Stimulated activated CD4-positive, alpha-beta T cell treated with anti-CD3 and anti-CD28 coated beads, Interleukin-2, amount 100 ng/mL, for 4 hours (primary cell): ENCODE data around the gene HOXA10.

ENCODE experiments used
- DNase-seq: peaks from one replicate; pipeline ENCODE4 v3.0.0-alpha.2; 2020; ENCODE audit warnings: low read depth

The HOXA10 gene

DNA sequence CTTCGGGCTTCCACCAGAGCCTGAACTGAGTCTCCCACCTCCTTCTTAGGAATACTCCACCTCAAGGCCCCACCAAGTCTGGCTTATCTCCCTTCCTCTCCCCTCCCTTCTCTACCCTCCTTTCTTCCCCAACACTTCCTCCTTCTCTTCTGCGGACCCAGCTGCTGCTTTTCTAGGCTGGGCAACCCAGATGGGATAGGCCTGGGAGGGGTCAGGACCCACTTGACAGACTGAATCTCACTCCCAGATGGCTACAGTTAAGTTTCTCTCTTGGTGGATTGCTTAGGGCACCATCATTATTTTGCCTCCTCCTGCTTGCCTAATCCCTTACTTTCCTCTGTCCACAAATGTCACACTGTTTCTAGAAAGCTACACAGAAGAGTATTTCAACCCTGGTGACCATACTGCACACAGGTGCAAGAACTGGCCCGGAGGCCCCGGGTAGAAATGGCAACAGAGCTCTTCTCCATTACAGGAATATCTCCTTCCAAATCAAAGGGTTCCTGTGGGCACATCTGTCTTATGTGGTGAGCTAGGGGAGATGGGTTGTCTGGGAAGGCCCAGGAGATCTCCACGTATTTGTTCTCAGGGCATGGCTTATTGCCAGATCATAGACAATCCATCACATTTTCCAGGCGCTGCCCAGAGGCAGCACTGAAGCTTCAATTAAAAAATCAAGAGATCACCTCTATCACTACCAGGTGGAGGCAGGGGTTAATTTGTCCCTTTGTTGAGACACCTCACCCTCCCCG is 16.1 kb upstream of the HOXA10 start:
- DNase-seq, result no peak

DNA sequence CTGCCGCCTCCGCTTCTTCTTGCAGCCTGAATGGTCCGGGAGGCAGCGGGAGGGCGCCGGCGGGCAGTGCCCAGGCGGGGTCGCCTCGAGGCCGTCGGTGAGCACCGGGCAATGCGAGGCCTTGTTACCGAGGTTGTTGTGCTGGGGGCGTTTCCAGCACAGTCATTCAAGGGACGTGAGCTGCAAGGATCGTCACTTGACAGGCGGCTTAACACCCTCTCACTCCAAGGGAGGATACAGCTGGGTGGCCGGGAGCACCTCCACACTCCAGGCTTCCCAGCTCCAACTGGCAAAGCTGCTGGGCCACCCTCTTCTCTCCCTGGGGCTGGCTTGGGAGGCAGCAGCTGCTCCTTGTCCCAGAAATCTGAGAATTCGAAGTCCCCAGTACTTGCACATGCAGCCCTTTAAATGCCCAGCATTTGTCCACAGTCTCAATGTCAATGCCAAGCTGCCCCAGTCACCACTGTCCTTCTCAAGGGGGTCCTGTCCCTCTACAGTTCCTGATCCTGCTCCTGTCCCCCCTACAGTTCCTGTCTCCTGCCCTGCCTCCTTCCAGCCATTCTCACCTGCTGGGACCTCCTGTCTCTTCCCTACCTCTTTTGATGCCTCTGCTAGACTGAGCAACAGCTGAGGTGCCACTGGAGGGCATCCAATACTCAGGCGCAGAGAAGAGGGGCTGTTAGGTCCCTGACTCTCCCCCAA is 15.3 kb upstream of the HOXA10 start:
- no peak for DNase-seq

DNA sequence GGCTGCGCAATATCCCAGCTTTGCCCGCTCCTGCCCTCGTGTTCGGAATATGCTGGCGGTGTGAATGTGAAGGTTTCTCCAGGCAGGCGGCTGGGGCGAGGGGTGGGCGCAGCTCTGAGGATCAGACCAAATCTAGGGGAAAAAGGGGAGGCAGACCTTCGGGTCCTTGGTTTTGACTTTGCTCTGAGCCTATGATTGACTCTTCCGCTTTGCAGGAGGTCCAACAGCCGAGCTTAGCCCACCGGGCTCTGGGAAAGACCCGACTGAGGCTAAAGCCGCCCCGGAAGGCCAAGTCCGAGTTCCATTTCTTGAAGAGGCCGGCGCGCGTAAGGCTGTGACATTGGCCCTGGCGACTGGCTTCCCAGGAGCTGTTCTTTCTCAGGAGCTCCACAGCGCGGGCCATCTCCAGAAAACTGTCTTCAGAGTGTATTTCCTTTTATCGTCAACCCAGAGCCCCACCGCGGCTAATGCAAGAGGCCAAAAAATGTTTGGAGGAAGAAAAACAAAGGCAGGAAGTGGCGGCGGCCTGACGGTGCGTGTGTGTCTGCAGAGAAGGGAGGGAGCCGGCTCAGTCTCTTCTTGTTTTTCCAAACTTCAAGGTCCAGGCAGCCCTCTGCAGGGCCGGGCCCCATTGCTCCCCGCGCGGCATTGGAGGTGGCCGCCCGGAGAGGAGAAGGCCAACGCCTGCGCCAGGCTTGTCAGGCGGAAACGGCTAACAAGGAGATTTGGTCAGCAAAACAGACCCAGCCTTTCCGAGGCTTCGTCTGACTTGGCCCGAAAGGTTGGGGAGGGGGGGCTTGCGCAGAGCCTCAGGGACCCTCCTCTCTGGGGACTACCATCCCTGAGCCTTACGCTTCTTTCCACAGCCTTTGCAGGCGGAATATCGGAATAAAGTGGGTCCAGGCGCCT is 14.5 kb upstream of the HOXA10 start:
- no peak for DNase-seq

DNA sequence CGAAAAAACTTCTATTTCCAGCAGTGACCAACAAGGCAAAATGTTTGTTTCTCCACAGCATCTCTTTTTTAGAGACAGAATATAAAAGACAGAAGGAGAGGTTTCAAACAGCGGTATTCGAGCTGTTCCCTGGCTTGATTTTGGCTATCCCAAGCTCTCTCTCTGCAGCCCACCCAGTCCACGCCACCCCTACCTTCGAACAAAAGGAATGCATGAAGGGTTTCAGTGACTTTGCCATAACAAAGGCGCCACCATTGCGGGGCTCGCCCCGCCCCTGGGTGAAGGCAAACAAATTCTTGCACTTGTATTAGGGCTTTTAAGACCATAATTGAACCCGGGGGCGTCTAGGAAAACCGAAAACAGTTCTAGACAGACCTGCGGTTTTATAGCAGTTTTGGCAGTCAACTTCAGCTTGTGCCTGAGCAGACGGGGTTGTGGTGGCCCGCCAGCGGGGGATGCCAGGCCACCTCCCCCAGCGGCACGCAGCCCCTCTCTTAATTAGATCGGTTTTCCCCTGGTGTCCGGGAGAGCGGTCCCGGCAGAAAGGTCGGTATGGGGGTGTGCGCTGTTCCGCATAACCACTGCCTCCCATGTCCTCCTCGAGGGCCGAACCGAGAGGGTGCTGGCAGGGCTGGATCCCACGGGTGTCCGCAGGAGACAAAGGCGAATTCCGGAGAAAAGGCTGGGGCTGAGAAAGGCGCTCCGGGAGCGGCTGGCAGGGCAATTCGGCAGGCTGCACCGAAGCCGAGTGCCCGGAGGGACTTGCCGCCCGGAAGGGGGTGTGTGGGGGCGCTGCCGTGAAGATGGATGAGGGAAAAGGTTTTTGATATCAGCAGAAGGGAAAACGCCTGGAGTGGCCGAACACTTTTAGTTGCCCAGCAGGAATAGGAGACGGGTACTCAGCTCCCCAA is 13.6 kb upstream of the HOXA10 start:
- no peak for DNase-seq

DNA sequence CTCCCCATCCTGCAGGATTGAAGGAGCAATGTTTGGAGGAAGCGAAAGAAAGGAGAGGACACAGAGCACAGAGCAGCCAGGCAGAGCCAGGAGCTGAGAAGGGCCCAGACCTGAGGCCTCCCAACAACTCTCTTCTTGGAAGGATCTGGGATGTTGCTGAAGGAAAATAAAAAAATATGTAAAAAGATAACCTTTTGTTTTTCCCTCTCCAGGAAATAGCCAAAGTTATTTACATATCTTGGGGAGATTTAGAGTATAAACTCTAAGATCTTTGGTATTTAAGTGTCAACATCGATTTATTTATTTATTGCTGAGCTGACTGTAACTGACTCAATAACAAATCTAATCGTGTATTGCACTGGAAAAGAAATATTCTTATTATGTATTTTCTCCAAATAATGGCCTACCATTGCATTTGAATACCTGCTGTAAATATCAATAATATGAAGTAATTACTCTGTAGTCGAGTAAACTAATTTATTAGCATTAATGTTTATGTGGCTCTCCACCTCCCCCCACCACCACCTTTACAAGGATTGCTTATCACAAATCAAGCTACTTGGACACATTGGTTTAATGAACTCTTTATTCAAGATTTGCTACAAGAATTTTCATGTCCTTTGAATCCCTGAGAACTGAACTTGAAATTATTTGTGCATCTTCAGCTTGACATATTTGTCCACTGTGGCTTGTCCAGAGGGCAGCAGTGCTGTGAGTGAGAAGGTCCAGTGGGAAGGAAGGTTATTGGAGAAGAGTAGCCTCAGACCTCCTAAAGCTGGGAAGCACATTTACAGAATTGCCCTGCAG is 12.8 kb upstream of the HOXA10 start:
- DNase-seq, result no peak

DNA sequence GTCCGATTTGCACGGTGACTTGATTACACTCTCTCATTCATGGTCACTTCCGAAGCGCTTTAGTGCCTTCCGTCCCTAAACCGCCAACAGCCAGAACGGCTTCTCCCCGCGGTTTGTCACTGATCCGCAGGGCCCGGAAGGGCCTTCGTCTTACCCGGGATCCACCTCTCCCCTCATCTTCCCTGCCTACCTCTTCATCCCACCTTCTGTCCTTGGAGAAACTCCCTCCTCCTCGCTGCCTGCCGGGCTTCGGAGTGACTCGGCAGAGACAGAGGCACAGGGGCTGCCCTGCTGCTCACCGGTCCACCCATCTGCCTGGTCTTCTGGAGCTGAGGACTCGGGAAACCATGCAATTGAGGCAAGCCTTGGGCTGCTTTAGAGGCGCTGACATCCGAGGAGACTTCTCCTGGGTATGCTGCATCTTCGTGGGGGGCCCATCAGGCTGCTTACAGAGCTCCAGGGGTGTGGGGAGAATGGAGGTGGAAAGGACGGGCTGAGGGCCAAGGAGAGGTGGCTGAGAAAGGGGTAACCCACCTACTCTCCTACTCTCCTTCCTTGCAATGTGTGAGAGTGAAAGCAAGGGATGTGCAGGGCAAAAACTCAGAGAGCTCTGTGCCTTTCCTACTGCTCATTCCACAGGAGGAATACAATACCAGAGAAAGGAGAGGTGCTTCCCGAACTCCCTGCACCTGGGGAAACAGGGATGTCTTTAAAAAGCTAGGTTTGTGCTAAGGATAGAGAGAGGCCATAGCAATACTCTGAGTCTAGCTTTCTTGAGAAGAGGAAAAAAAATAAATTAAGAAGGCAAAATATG is 11.9 kb upstream of the HOXA10 start:
- no peak for DNase-seq

DNA sequence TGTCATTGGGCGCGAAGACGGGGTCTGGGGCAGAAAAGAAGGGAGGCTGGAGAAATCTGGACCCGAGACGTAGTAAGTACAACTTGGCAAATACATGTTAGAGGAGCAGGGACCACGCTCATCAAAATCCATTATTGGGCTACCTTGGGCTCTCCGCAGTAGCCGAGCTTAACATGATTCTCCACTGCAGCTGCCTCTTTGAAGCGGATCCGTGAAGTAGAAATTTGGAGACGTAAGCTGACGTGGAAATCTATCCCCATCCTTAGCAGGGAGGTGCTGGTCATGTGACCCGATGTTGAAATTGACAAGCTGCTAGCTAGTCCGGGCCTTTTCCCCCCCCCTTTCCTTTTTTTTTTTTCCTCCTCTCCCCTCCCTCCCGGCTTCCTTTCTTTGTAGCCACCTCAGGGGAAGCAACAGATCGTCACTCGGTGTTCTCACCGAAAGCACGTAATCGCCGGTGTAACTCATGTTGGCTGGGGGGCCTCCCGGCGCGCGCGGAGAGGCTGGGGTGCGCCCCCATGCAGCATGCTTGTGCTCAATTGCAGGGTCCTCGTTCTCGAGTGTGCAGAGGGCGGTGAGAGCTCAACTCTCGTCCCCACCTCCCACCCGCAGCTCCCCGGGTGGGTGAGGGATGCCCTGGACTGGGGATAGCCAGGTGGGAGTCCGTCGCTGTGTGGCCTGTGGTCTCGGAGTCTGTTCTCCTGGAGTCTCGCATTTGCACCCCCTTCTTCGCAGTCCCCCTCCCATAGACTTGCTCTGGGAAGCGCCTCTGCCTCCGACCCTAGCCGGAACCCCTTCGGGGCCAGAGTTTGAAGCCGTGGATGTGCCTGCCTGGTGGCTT is 11.1 kb upstream of the HOXA10 start, which contains the start of gene HOXA11:
HOXA11 (minus strand) TSS at position 220 of the 841 bp plus-strand sequence; CDS start at position 132, 88 bp downstream.
- DNase-seq, result no peak

DNA sequence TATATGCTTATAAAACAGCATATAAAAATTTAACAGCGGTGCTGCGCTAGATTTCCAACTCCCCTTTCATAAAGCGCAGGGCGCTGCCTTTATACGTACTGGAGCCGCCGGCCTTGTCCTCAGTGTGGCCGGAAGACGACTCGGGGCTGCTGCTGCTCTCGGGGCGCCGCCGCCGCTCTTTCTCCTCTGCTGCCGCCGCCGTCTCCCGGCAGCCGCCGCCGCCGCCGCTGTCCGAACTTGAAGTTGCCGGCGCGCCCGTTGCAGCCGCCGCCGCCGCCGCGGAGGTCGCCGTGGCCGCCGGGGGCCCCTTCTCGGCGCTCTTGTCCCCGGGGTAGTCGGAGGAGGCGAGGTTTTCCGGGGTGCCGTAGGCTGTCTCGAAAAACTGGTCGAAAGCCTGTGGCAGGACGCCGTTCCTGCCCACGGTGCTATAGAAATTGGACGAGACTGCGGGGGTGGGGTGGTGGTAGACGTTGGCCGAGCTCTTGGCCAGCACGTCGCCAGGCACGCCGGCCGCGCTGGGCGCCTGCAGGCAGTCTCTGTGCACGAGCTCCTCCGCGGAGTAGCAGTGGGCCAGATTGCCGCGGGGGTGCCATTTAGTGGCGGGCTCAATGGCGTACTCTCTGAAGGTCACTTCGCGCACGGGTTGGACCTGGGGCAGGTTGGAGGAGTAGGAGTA is 10.4 kb upstream of the HOXA10 start:
- no peak for DNase-seq

DNA sequence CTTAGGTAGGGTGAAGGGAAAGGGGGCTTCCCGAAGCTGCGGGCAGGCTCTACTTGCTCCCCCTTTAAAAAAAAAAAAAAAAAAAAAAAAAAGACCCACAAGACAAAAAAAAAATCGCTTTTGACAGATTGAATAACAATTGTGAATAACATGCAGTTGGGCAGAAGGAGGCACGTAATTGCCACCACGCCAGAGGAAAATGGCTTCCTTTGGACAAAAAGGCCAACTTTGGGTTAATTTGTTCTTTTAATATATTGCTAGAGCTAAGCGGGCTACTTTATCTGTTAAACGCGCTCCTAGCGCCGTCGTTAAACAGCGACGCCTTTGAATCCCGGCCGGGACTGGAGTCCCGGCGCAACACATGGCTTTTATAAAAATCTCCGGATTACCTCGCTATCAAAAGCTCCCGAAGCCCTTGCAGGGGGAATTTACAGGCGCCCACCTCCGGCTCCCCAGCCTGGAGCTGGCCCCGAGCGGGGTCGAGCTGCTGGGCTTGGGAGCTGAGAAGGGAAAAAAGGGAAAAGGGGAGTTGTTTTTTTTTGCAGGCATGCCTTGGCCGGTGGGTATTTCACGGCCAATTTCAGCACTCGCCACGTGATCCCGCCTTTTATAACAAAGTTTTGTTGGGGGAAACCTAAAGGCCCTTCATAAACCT is 9.7 kb upstream of the HOXA10 start:
- DNase-seq, result no peak

DNA sequence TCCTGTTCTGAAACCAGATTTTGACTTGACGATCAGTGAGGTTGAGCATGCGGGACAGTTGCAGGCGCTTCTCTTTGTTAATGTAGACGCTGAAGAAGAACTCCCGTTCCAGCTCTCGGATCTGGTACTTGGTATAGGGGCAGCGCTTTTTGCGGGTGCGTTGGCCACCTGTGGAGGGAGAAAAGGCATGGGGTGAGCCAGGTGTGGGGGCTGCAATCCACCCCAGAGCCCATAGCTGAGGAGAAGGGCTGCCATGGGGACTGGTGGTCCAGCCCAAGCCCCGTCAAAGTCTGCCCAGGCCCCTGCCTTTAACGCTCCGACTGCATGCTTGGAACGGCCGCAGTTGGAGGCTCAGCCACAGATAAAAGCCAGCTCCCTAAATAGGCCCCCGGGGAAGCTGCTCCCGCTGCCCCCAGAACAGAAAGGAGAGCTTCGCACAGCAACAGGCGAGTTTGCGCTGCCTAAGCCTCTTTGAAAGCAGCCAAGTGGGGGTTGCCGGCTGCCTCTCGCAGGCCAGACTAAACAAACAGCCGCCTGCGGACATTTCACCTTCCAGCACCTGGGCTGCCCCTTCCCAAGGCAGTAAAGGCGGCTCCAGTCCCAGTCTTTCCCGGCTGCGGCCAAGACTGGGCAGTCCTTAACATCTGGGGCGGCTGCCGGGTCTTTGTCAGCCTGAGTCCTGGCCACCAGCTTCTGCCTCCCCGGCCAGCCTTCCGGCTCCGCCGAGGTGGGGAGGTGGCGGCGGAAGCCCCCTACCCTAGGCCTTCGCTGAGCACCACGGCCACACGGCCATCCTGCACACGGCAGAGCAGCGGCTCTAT is 9.0 kb upstream of the HOXA10 start:
- DNase-seq, result no peak

DNA sequence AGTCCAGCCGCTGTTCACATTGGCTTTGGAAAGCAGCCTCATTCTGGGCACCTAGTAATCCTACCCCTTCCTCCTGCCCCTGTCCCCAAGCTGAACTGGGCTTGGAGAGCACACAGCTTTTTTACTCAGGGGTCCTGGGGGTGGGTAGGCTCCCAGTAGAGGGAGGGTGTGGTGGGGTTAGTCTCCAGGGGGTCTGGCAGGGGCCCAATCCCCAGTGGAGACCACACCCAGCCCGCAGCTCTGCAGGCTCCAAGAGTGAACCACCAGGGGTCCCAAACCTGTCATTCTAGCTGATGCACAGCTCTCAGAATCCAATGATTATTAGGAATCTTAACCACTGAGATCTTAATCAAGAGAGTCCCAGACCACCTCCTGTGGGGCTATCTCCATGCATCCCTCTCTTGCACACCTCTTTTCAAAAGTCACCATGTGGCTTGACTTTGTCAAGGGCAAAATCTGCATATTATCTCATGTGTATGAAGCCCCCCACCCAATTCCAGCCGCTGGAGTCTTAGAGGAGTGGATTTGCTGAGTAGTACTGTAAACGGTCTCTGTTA is 8.2 kb upstream of the HOXA10 start:
- DNase-seq, result no peak

DNA sequence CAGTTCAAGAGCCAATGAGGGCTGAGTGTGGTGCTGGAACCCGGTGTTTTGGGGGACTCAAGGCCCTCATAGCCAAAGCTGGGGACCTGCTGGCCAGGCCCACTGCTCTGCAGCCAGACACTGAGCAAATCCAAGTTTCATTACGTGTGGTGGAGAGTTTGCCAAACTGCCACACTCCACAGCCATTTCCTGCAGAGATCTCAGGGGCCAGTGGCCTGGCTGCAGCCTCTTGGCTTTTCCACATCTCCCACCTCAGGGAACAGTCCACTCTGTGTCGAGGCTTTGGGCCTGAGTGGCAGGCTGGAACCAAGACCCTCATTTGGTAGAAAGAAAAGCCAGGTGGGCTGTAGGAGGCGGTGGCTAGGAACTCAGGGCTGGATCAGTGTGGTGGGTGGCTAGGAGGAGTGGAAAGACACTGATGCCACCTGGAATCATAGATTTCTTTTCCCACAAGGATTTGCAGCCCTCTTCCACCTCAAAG is 7.7 kb upstream of the HOXA10 start:
- DNase-seq, result no peak

DNA sequence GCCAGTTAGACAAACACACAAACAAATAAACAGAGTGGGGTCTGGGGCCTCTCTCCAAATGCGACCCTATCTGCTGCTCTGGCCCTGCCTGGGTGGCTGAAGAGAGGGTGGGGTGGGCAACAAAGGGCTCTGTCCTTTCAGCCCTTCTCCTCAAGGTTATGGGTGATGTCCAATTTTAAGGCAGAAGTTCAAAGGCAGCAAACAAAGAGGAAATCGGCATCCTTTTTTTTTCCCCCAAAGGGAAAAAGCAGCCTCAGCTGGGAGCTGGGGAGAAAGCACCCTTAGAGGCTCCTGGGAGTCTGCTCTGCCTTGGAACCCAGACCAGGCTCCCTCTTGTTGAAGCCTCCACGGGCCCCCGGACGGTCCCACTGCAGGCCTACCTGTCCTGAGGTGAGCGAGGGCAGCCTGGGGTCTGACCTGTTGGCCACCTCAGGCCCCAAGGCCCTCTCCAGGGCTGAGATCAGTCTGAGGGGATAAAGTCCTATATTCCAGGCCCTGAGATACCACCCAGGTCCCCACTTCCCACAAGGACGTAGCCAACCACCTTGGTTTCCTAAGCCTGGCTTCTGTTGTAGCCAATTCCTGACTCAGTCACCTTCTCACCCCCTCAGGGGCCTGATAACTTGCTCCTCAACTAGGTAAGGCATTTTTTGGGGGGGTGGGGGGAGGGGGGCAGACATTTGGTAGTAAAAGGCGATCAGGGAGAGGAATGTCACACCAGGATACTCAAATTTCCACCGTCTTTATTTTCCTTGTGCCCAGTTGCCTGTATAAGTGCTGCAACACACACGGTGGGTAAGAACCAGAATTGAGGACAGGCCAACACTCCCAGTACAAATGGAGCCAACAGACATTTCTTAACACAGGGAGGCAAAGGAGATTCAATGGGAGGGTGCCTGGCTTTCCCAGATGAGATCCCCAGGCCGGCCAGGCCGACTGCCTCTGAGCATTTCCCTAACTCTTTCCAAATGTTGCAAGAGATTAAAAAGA is 6.6 kb upstream of the HOXA10 start:
- DNase-seq, result no peak

DNA sequence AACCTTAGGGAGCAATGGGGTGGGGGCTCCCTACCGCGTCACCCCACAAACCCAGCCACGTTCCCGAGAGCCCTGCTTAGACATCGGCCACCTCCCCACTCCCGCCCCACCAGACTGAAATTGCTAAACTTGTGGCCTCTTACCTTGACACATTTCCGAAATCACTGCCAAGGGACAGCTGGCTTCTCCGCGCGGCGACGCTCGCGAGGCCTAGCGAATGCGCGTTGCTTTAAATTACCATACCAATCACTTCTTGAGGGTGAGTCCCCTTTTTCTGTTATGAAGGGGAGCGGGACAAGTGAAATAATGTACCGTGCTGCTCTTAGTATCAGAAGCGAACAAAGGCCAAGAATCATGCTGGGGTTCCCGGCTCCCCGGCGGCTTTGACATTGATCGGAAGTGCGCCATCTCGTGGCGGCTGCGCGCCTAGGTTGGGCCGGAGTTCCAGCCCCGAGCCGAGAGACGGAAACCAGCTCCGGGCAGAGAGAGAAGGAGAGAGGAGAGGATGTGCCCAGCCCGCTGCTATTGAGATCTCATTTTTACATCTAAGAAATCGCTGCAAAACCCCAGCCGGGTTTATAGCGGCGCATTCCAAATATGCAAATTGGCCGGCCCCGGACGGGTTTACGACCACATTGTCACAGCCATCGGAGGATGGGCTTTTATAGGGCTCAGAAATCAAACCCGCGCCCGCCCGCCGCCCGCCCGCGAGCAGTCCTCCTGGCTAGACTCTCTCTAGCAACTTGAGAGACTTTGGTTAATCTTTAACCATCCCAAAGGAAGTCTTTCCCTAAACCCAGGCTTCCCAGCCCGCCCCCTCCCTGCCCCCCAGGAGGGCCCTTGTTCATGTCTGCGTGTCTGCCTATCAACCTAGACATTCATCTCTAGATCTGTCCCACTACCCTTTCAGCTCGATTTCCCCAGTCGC is 5.6 kb upstream of the HOXA10 start:
- peak; percentile 32 for DNase-seq
